ENCODE measurements around the gene CLASRP. TPM values are rescaled to one million over a fixed set of nuclear protein-coding genes. Genes with fewer than 3 reads are reported as not detected.
A peak's percentile ranks its signal among the peaks of the same experiment; 100 is the strongest.

The CLASRP gene
- total RNA-seq, 1 experiment from 2014 or later: 12.1 TPM

DNA sequence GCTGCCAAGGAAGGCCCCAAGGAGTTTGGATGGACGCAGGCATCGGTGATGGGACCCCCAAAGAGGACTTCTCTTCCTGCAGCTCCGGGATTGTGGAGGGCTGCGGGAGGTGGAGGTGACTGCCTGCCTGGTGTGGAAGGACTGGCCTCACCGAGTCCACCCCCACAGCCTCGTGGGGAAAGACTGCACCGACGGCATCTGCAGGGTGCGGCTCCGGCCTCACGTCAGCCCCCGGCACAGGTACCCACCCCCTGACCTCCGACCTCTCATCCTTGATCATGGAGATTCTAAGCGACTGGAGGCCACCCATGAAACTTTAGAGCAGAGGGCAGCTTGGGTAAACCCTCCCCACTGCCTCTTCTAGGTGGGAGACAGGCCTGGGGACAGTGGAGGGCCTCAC lies 16.9 kb upstream of the CLASRP start:
- no peak for DNase-seq (ENCODE audit: low read depth)

DNA sequence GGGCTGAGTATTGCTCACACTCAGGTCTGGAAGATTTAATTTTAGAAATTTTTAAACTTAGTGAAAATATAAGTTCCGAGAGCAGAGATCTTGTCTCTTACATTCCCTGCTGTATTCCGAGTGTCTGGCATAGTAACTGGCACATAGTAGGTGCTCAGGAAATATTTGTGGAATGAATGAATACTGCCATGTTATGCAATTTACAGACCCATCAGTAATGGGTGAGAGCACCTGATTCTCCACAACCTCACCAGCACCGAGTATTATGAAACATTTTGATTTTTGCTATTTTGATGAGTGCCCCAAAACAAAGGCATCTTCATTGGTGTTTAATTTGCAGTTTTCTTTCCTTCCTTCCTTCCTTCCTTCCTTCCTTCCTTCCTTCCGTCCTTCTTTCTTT lies 15.8 kb upstream of the CLASRP start:
- DNase-seq (ENCODE audit: low read depth): no peak

DNA sequence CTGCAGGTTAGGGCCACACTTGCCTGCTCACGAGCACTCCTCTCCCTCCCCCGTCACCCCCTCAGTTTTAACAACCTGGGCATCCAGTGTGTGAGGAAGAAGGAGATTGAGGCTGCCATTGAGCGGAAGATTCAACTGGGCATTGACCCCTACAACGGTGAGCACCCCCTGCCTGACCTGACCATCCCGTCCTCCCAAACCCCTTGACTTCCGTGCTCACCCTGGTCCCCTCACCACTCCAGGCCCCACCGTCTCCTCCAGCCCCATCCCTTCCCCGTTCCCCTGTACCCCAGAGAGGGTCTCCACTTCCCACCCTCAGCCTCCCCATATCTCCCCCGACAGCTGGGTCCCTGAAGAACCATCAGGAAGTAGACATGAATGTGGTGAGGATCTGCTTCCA lies 13.6 kb upstream of the CLASRP start:
- DNase-seq (ENCODE audit: low read depth): no peak

DNA sequence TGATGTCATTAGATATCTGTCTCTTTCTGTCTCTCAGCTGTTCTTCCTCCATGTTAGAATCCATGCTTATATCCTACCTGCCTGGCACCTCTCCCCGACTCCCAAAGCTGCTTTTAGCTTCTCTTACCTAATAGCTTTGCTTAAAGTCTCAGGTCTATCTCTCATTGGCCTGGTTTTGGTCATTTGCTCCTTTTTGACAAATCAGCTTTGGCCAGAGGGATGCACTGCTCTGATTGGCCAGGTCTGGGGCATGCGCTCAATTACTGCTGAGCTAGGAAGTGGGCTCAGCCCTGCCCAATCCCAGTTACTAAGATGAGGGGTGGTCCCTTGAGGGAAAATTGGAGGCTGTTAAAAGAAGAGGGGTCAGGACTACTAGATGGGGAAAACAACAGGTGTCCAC lies 11.5 kb upstream of the CLASRP start:
- no peak for DNase-seq (ENCODE audit: low read depth)

DNA sequence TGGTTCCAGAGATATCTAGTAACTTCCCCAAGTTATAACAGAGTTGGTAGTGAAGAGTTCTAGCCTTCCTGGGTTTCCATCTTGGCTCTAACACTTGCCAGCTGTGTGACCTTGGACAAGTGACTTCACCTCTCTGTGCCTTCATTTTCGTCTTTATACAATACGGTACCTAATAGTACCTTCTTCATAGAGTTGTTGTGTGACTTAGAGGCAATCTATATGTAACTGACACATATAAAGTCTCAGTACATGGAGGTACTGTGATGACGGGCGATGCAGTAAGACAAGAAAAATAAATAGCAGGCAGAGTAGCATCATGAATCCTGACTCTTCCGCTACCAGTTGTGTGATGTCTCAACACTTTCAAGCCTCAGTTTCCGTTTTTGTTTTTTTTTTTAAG lies 8.0 kb upstream of the CLASRP start:
- no peak for DNase-seq (ENCODE audit: low read depth)

DNA sequence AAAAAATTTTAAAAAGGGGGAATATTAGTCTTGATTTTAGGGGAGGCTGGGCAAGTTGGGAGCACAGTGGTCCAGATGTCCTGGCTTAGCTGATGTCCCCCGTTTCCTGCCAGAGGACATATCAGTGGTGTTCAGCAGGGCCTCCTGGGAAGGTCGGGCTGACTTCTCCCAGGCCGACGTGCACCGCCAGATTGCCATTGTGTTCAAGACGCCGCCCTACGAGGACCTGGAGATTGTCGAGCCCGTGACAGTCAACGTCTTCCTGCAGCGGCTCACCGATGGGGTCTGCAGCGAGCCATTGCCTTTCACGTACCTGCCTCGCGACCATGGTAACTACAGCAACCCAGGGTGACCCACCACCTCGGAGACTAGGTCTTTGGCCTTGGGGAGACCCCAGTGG lies 6.4 kb upstream of the CLASRP start:
- DNase-seq (ENCODE audit: low read depth): no peak

DNA sequence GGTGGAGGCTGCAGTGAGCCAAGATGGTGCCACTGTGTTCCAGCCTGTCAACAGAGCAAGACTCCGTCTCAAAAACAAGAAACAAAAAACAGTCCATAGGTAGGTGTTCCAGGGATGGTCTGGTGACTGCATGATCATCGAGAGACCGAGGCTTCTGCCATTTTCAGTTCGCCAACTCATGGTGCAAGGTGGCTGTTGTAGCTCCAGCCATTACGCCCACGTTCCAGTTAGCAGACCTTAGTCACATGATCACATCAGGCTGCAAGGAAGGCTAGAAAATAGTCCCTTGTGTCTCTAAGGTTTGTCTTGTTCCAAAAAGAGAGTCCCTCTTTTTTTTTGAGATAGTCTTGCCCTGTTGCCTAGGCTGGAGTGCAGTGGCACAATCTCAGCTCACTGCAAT lies 3.1 kb upstream of the CLASRP start:
- DNase-seq (ENCODE audit: low read depth): no peak

DNA sequence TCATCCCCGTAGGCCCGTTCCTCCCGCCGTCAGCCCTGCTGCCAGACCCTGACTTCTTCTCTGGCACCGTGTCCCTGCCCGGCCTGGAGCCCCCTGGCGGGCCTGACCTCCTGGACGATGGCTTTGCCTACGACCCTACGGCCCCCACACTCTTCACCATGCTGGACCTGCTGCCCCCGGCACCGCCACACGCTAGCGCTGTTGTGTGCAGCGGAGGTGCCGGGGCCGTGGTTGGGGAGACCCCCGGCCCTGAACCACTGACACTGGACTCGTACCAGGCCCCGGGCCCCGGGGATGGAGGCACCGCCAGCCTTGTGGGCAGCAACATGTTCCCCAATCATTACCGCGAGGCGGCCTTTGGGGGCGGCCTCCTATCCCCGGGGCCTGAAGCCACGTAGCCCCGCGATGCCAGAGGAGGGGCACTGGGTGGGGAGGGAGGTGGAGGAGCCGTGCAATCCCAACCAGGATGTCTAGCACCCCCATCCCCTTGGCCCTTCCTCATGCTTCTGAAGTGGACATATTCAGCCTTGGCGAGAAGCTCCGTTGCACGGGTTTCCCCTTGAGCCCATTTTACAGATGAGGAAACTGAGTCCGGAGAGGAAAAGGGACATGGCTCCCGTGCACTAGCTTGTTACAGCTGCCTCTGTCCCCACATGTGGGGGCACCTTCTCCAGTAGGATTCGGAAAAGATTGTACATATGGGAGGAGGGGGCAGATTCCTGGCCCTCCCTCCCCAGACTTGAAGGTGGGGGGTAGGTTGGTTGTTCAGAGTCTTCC lies 1.3 kb upstream of the CLASRP start:
- DNase-seq (ENCODE audit: low read depth): no peak

DNA sequence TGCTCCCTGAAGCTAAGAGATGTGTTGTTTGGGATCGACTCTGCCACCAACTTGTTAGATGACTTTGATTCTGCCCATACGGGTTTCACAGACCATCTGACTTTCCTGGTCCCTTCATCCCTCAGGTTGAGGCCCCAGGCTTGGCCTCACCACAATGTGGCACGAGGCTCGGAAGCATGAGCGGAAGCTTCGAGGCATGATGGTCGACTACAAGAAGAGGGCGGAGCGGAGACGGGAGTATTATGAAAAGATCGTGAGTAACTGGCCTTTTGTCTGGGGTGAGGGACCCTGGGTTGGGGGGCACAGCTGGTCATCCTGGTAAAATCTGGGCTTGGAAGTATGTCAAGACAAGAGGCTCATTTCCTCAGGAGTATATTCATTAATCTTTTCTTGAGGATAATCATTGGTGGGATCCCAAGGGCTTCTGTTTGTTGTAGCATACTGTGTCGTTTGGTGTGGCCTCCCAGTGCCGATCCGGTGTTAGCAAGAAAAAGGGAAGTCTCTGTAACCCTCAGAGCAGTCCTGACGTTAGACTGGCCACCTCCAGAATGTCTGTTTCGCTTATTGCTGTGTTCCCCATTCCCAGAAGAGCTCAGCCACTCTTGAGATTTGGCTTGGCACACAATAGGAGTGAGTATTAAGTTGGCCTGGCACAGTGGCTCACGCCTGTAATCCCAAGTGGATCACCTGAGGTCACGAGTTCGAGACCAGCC lies 1.4 kb downstream of the CLASRP start:
- DNase-seq (ENCODE audit: low read depth): no peak

DNA sequence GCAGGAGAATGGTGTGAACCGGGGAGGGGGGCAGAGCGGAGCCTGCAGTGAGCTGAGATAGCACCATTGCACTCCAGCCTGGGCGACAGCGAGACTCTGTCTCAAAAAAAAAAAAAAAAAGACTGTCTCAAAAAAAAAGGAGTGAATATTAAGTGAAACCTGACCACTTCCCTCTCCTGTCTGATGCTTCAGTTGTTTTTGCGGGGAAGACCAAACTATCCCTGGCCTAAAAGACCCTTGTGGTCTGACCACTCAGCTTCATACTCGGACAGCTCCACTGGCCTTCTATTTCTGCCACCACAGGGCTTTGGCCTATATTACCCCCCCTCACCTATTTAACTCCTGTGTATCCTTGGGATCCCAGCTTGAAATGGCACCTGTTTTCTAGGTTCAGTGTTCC lies 2.3 kb downstream of the CLASRP start:
- no peak for DNase-seq (ENCODE audit: low read depth)

DNA sequence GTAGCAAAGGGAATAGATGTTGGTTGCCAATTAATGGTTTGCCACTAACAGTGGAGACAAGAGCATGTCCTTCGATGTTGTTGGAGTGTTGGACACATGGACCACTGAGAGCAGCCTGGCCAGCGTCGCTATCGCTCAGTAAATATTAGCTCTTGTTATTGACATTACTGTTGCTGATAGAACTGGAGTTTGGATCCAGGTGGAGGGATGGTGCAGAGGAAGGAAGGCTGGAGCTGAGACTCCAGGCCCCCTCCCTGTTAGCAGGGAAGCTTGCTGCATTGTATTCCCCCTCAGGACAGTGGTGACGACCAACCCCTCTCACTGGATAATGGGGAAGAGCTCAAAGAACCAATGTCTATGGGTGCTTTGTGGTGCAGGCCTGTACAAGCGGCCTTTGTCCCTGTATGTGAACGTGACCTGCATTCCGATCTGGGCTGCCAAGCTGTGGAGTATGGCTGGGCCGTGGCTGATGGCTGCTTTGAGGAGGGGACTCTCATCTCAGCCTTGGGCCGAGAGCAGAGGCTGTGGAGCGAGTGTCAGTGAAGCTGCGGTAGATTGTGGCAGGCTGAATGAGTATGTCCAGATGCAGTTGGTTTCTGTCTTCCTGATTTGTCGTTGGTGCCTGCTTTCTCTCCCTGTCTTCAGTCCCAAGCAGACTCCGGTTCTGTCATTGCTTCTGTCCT lies 7.0 kb downstream of the CLASRP start:
- DNase-seq (ENCODE audit: low read depth): no peak

DNA sequence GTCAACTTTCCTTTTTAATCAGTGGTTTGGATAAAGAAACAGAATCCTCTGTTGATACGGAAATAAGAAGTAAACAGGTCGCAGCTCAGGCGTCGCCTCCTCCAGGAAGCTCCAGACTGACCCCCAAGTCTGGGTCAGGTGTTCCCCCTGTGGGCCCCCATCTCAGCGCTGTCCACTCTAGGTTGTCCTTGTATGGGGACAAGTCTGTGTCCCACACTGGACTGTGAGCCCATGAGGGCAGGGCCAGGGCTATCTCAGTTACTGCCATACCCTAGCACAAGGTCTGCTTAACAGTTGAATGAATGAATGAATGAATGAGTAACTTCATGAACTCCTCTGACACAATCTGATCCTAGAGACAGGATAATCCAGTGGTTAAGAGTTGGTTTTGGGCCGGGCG lies 7.5 kb downstream of the CLASRP start:
- DNase-seq (ENCODE audit: low read depth): no peak

DNA sequence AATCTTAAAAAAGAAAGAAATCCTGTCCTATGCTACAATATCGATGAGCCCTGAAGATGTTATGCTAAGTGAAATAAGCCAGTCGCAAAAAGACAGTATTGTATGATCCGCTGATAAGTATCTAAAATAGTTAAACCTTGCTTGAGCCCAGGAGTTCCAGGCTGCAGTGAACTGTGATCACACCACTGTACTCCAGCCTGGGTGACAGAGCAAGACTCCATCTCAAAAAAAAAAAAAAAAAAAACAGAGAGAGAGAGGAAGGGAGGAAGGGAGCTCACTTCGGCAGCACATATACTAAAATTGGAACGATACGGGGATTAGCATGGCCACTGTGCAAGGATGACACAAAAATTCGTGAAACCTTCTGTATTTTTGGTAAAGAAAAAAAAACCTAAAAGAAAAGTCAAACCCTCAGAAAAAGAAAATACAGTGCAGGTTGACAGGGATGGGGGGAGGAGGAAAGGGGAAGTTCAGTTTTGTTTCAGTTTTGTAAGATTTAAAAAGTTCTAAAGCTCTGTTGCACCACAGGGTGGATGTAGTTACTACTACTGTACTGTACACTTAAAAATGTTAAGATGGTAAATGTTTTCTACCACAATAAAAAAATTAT lies 8.4 kb downstream of the CLASRP start:
- no peak for DNase-seq (ENCODE audit: low read depth)

DNA sequence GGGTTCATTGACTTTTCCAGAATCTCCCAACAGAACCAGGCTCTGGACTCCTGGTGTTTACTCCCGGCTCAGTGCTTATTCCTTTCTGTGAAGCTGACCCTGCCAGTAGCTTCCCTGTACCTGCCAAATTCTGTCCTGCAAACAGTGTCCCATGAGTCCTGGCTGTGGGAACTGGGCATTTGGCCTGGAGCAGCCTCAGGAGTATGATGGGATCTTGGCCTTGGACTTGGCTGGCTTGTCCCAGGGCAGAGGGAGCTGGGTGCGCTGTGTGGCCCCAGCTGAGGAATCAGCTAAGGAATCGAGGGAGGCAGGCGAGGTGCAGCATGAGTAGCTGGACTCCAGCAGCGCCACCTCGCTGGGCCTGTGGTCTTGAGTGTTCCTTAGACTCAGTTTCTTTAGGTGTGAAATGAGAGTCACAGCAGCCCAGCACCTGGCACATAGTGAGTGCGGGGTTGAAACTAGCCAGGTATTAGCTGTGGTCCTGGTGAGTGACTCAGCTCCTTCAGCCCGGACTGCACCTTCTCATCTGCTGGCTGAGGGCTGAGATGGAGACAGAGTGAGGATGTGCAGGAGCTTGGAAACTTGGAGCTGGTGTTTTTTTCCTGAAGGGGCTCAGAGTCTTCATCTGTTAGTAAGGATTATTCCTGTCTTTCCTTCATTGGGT lies 10.4 kb downstream of the CLASRP start:
- DNase-seq (ENCODE audit: low read depth): no peak

DNA sequence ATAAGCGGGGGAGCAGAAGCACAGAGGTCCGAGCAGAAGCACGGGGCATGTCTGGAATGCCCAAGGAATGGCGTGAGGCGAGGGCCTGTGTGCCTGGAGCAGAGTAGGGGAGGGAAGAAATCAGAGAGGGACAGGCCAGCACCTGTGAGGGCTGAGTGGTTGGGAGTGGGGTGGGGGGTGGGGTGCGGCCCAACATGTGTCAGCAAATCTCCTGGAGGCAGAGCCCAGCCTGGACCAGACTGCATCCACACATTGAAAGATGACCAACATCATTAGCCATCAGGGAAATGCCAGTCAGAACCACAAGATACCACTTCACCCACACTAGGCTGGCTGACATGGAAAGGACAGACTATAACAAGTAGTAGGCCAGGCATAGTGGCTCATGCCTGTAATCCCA lies 11.2 kb downstream of the CLASRP start:
- no peak for DNase-seq (ENCODE audit: low read depth)

DNA sequence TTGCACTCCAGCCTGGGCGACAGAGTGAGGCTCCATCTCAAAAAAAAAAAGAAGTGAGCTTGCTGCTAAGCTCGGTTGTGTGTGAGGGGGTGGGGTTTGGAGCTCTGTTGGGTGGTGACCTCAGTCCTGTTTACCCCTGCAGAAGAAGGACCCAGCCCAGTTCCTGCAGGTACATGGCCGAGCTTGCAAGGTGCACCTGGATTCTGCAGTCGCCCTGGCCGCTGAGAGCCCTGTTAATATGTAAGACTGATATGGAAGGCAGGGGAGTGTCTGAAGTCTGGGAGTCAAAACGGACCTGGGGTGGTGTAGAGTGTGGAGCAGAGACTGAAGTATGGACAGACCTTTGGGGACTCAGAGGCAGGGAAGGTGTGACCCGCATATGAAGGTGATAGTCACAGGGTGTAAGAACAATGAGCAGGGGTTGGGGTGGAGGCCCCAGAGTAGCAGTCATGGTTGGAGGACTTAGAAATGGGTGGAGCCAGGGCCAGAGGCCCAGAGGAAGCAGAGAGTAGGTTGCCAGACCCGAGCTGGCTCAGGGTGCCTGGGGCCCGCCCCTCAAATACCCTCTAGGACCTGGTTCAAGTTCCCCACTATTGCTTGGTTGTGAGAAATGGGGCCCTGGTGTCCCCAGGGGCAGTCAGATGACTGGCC lies 13.2 kb downstream of the CLASRP start:
- no peak for DNase-seq (ENCODE audit: low read depth)

DNA sequence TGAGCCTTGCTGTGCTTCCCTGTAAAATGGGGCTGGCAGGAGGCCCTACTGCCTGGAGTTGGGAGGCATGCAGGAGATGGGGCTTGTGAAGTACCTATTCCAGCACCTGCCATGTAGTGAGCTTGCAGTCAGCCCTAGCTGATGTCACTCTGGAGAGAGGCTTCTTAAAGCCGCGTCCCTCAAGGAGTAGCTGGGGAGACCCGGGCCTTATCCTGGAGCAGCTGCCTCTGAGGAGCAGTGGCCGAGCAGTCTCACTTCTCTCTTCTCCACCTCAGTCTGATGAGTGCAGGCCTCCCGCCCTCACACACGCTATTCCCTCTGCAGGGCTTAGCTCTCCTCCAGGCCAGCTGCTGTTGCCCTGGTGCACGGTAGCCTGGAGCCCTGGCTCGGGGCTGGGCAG lies 18.0 kb downstream of the CLASRP start:
- no peak for DNase-seq (ENCODE audit: low read depth)

DNA sequence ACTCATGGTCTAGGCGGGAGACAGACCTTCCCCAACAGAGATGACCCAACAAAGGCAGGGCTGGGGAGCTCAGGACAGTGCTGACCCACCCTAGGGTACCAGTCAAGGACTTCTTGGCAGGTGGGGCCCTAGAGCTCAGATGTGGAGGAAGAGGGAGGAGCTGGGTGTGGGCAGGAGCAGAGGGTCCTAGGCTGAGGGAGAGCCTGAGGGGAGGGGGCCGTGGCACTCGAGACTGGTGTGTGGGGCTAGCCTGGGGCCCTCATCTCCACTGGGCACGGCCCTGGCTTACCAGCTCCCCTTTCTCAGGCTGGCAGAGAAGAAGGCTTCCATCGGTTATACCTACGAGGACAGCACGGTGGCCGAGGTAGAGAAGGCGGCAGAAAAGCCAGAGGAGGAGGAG lies 18.6 kb downstream of the CLASRP start:
- DNase-seq (ENCODE audit: low read depth): no peak

DNA sequence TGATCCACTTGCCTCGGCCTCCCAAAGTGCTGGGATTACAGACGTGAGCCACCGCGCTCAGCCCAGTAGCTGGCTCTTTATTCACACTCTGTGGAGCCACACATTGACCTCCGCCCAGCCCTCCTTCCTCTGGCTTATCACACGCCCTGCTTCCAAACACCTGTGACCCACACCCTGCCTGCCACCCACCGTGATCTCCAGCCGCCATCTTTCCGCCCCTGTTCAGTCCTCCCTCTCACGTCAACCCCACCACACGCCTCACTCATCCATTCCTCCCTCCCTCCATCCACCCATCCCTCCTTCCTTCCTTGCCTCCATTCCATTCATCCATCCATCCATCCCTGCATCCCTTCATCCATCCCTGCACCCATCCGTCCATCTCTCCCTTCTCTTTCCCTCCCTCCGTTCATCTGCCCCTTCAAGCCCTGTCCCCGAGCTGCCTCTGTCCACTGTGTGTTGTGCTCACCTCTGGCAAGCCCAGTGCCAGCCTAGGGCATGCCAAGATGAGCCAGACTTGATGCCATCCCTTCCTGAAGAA lies 19.8 kb downstream of the CLASRP start:
- no peak for DNase-seq (ENCODE audit: low read depth)

DNA sequence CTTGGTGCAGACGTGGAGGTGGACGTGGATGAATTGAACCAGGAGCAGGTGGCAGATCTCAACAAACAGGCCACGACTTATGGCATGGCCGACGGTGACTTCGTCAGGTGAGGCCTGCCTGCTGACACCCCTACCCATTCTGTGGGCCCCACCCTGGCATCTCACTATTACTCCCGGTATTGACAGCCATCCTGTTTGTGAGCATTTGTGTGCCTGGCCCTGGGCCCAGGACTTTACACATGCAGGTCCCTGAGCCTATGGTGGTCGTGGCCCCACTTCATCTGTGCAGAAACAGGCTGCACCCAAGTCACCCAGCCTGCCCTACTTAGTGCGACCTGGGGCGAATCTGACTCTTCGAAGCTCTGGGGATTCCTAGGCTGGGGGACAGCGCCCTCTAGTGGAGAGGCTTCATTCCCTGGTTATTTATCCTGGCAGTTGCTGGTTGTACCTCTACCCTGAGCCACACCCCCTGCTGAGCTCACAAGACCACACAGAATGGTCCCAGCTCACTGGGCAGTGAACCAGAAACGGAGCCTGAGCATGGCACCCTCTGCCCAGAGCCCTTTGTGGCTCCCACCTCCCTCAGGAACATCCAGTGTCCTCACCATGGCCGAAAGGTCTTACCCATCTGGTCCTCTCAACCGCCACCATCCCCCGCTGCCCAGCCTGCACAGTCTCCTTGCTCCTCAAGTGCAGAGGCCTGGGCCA lies 20.6 kb downstream of the CLASRP start:
- peak; percentile 65 for DNase-seq (ENCODE audit: low read depth)

DNA sequence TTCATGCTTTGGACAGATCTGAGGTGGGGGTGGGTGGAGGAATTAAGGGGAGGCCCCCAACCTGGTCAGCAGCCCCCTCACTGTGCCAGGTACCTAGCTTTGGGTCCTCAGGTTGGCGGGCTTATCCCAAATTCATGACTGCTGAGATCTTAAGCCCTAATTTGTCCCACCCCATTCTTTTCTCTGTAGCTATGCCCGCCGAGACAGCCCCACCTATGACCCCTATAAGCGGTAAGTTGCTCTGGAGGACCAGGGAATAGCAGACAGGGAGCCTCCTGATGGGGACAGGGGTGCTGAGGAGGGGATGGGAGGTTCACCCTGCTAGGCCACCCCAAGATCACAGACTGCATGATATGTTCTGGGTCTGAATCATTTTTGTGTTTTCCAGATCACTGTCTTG lies 23.1 kb downstream of the CLASRP start:
- DNase-seq (ENCODE audit: low read depth): no peak
